ENCODE results near the gene SAC3D1. TPM values are rescaled to one million over a fixed set of nuclear protein-coding genes. Genes with fewer than 3 reads are reported as not detected.

SAC3D1 gene
- total RNA-seq, 2 donors from 2014 or later: 18.1 to 21.6 TPM

GRCh38 chr11:65057526-65057925, 16.5 kb downstream of the SAC3D1 start:
- DNase-seq (no peak), ATAC-seq (replicated peaks in 1 of 2) (no peak)
- no peaks in the 10 kb centered on the region for H3K36me3 Mint-ChIP-seq (ENCODE audit: insufficient read depth in 2 of 2)
- H3K9me3 Mint-ChIP-seq: no peaks in the 10 kb centered on the region
- H3K27me3 Mint-ChIP-seq (ENCODE audit: low read depth): no peaks in the 10 kb centered on the region
- no peak overlapping the region for H3K4me3 Mint-ChIP-seq
- no peak overlapping the region for H3K27ac Mint-ChIP-seq
- peaks cover 25% of the 10 kb centered on the region for H3K4me1 Mint-ChIP-seq (ENCODE audit: low read depth)

GRCh38 chr11:65058012-65058411, 17.0 kb downstream of the SAC3D1 start:
- Mint-ChIP-seq H3K9me3 (no peaks in the 10 kb centered on the region), H3K27ac (no peak overlapping the region), H3K4me1 (ENCODE audit: low read depth) (peaks cover 22% of the 10 kb centered on the region), H3K4me3 (no peak overlapping the region), H3K27me3 (ENCODE audit: low read depth) (no peaks in the 10 kb centered on the region), H3K36me3 (ENCODE audit: insufficient read depth in 2 of 2) (no peaks in the 10 kb centered on the region)
- no peak for DNase-seq
- ATAC-seq (replicated peaks in 1 of 2): no peak

DNA sequence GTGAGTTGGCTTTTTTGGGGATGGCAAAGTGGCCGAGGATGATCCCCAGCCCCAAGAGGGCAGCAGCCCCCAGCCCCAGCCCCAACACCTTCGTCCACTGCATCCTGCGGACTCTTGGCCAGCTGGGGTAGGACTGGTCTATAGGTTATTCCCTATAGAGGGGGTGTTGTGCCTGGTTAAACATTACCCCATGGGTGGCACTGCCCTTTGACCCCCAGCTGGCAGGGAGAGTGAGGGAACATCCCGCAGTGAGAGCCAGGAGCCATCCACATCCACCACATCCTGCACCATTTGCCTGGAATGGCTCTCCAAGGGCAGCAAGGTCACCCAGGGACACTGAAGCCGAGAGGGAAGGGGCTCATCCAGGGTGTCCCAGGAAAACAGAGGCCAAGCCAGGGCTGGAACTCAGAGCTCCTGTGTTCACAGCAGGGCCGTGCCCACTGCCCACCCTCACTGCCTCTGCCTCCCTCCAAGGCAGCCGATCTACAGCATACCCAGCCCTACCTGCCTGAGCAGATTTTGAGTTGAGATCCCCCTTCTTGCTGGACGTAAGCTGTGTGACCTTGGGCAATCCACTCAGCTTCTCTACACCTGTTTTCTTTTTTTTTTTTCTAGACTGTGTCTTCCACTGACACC, 17.5 kb downstream of the SAC3D1 start, which contains the start of gene NAALADL1:
Gene NAALADL1, minus strand, starts transcription at position 135 of the 636 bp plus-strand sequence. Its CDS starts 32 bp downstream, at position 103.
- Mint-ChIP-seq H3K4me1 (ENCODE audit: low read depth) (peaks cover 16% of the 10 kb centered on the region), H3K27me3 (ENCODE audit: low read depth) (no peaks in the 10 kb centered on the region), H3K9me3 (no peaks in the 10 kb centered on the region), H3K36me3 (ENCODE audit: insufficient read depth in 2 of 2) (no peaks in the 10 kb centered on the region), H3K27ac (no peak within 1 kb of the TSS), H3K4me3 (no peak within 1 kb of the TSS)
- ATAC-seq (replicated peaks in 1 of 2) (no peak), DNase-seq (no peak)

DNA sequence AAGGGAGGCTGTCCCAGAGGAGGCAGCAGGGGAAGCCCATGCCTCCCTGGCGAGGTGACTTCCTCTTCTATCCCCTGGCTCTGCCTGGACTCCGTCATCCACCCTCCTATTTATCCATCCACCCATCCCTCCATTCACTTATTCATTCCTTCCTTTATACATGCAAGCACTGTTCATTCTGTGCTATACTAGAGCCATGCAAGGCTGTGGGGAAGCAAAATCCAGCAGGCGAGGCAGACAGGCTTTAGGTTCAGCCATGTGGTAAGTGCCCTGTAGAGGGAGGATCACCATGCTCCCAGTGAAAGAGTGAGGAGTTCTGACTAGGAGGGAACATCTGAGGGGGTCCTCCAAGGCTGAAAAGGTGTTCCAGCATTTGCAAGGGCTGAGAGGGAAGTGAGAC, 18.5 kb downstream of the SAC3D1 start:
- H3K9me3 Mint-ChIP-seq: no peaks in the 10 kb centered on the region
- peaks cover 6% of the 10 kb centered on the region for H3K4me1 Mint-ChIP-seq (ENCODE audit: low read depth)
- no peak overlapping the region for H3K27ac Mint-ChIP-seq
- H3K4me3 Mint-ChIP-seq: no peak overlapping the region
- DNase-seq (no peak), ATAC-seq (replicated peaks in 1 of 2) (no peak)
- H3K36me3 Mint-ChIP-seq (ENCODE audit: insufficient read depth in 2 of 2): no peaks in the 10 kb centered on the region
- H3K27me3 Mint-ChIP-seq (ENCODE audit: low read depth): no peaks in the 10 kb centered on the region

- Mint-ChIP-seq H3K27me3 (ENCODE audit: low read depth) (no peaks in the 10 kb centered on the region), H3K9me3 (no peaks in the 10 kb centered on the region), H3K27ac (no peak overlapping the region), H3K4me3 (no peak overlapping the region), H3K36me3 (ENCODE audit: insufficient read depth in 2 of 2) (no peaks in the 10 kb centered on the region), H3K4me1 (ENCODE audit: low read depth) (peaks cover 6% of the 10 kb centered on the region)
- DNase-seq (no peak), ATAC-seq (replicated peaks in 1 of 2) (no peak)
Measured at GRCh38 chr11:65059959-65060824, 19.2 kb downstream of the SAC3D1 start.

GRCh38 chr11:65060913-65061408, 20.0 kb downstream of the SAC3D1 start:
- ATAC-seq (replicated peaks in 1 of 2) (no peak), DNase-seq (no peak)
- Mint-ChIP-seq H3K4me1 (ENCODE audit: low read depth) (peaks cover 6% of the 10 kb centered on the region), H3K36me3 (ENCODE audit: insufficient read depth in 2 of 2) (no peaks in the 10 kb centered on the region), H3K4me3 (no peak overlapping the region), H3K27me3 (ENCODE audit: low read depth) (no peaks in the 10 kb centered on the region), H3K27ac (no peak overlapping the region), H3K9me3 (no peaks in the 10 kb centered on the region)

- no peaks in the 10 kb centered on the region for H3K36me3 Mint-ChIP-seq (ENCODE audit: insufficient read depth in 2 of 2)
- DNase-seq (no peak), ATAC-seq (replicated peaks in 1 of 2) (peak; percentile 44 to 50)
- H3K4me3 Mint-ChIP-seq: no peak overlapping the region
- no peaks in the 10 kb centered on the region for H3K9me3 Mint-ChIP-seq
- no peaks in the 10 kb centered on the region for H3K27me3 Mint-ChIP-seq (ENCODE audit: low read depth)
- peaks cover 6% of the 10 kb centered on the region for H3K4me1 Mint-ChIP-seq (ENCODE audit: low read depth)
- no peak overlapping the region for H3K27ac Mint-ChIP-seq
Measured at GRCh38 chr11:65063532-65063931, 22.5 kb downstream of the SAC3D1 start.

DNA sequence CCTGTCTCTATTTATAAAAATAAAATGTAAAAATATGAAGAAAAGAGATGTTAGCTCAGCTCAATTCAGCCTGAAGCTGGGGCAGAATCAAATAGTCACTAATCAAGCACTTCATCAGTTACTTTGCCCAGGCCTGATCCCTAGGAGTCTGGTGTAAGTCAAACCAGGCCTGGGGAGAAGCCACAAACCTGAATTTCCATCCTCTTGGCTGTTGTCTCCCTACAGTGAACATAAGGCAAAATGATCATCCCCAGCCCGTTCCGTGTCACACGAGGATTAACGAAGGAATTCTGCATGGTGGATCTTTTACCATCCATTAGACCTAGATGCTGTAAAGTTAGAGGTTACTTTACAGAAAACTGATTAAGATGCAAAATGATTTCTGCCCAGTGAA, 23.8 kb downstream of the SAC3D1 start:
- Mint-ChIP-seq H3K4me3 (no peak overlapping the region), H3K9me3 (no peaks in the 10 kb centered on the region)

GRCh38 chr11:65065851-65066250, 24.8 kb downstream of the SAC3D1 start:
- no peak overlapping the region for H3K4me3 Mint-ChIP-seq
- peaks cover 3% of the 10 kb centered on the region for H3K4me1 Mint-ChIP-seq (ENCODE audit: low read depth)
- DNase-seq (no peak), ATAC-seq (replicated peaks in 1 of 2) (no peak)
- H3K27me3 Mint-ChIP-seq (ENCODE audit: low read depth): no peaks in the 10 kb centered on the region
- no peaks in the 10 kb centered on the region for H3K36me3 Mint-ChIP-seq (ENCODE audit: insufficient read depth in 2 of 2)
- no peaks in the 10 kb centered on the region for H3K9me3 Mint-ChIP-seq
- H3K27ac Mint-ChIP-seq: no peak overlapping the region

More for the DNA sequence above, 23.8 kb downstream of the SAC3D1 start:
- H3K27ac Mint-ChIP-seq: no peak overlapping the region
- no peaks in the 10 kb centered on the region for H3K27me3 Mint-ChIP-seq (ENCODE audit: low read depth)
- peaks cover 6% of the 10 kb centered on the region for H3K4me1 Mint-ChIP-seq (ENCODE audit: low read depth)
- H3K36me3 Mint-ChIP-seq (ENCODE audit: insufficient read depth in 2 of 2): no peaks in the 10 kb centered on the region
- ATAC-seq (replicated peaks in 1 of 2) (no peak), DNase-seq (no peak)

- Mint-ChIP-seq H3K4me3 (no peak overlapping the region), H3K4me1 (ENCODE audit: low read depth) (no peaks in the 10 kb centered on the region), H3K27ac (no peak overlapping the region), H3K27me3 (ENCODE audit: low read depth) (no peaks in the 10 kb centered on the region), H3K36me3 (ENCODE audit: insufficient read depth in 2 of 2) (no peaks in the 10 kb centered on the region), H3K9me3 (no peaks in the 10 kb centered on the region)
- no peak for ATAC-seq (replicated peaks in 1 of 2)
- no peak for DNase-seq
Measured at GRCh38 chr11:65066315-65066714, 25.3 kb downstream of the SAC3D1 start.

DNA sequence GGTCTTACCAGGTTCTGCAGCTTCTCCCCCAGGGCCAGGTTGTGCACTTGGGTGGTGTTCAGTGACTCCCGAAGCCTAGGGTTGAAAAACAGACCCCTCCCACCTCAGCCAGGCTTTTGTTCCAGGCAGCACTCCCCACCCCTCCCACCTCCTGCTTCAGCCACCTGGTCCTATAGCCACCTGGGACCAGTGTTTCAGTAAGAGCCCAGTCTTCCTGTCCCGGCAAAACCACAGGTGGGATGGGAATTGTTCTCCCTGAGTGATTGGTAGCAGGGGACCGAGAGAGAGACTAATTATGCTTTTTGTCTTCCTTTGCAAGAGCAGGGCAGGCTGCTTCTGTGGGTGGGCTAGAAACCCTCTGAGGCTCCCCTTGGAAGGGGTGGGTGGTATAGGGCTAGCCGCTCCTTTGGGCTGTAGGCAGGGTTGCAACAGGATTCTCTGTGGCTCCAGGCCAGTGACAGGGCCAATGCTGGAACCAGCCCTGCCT, 25.8 kb downstream of the SAC3D1 start:
- H3K9me3 Mint-ChIP-seq: no peaks in the 10 kb centered on the region

GRCh38 chr11:65067446-65067845, 26.4 kb downstream of the SAC3D1 start:
- H3K27ac Mint-ChIP-seq: no peak overlapping the region
- no peak for DNase-seq
- no peak for ATAC-seq (replicated peaks in 1 of 2)
- no peaks in the 10 kb centered on the region for H3K4me1 Mint-ChIP-seq (ENCODE audit: low read depth)
- H3K9me3 Mint-ChIP-seq: no peaks in the 10 kb centered on the region
- H3K4me3 Mint-ChIP-seq: no peak overlapping the region
- no peaks in the 10 kb centered on the region for H3K27me3 Mint-ChIP-seq (ENCODE audit: low read depth)
- H3K36me3 Mint-ChIP-seq (ENCODE audit: insufficient read depth in 2 of 2): no peaks in the 10 kb centered on the region

More for the DNA sequence above, 25.8 kb downstream of the SAC3D1 start:
- DNase-seq: no peak
- ATAC-seq (replicated peaks in 1 of 2): no peak
- Mint-ChIP-seq H3K27ac (no peak overlapping the region), H3K36me3 (ENCODE audit: insufficient read depth in 2 of 2) (no peaks in the 10 kb centered on the region), H3K4me3 (no peak overlapping the region), H3K4me1 (ENCODE audit: low read depth) (no peaks in the 10 kb centered on the region), H3K27me3 (ENCODE audit: low read depth) (no peaks in the 10 kb centered on the region)

DNA sequence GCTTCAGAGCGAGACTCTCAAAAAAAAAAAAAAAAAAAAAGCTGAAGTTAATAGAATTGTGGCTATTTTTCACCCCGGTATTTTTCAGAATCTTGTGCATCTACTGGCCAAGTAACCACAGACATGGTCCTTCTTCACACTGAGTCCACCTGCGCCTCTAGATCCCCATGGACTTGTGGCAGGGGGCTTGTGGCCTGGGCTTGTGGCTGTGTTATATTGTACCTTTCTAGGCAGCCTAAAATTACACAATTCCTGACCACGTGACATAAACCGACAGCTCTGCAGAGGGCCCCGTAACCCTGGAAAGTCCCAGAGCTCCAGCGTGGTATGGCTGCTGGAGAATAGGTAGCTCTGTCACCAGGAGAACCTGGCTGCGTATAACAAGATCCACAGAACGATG, 28.2 kb downstream of the SAC3D1 start:
- no peaks in the 10 kb centered on the region for H3K36me3 Mint-ChIP-seq (ENCODE audit: insufficient read depth in 2 of 2)
- no peaks in the 10 kb centered on the region for H3K4me1 Mint-ChIP-seq (ENCODE audit: low read depth)
- H3K4me3 Mint-ChIP-seq: no peak overlapping the region
- no peak overlapping the region for H3K27ac Mint-ChIP-seq
- DNase-seq: no peak
- no peak for ATAC-seq (replicated peaks in 1 of 2)
- H3K9me3 Mint-ChIP-seq: no peaks in the 10 kb centered on the region
- no peaks in the 10 kb centered on the region for H3K27me3 Mint-ChIP-seq (ENCODE audit: low read depth)

Measured in activated T-cell treated with anti-CD3 and anti-CD28 coated beads, Interleukin-2, amount 50 U/mL, for 72 hours (primary cell).